H1 (cell line): ENCODE measurements around the gene CEACAM6.

Experiments
- EP300 ChIP-seq, 2 experiments: IDR thresholded peaks; 1 replicate in 1 of 2; 2 replicates in 1 of 2; pipeline ENCODE4 v1.6.1; 2011 to 2012; ENCODE audit warnings: low read depth in 2 of 2, low read length in 2 of 2, mild to moderate bottlenecking in 2 of 2, borderline replicate concordance in 1 of 2, inconsistent platforms in 1 of 2, moderate library complexity in 1 of 2
- EZH2 ChIP-seq: fragments of 200-600 bp; sonication (generic); IDR thresholded peaks from 2 replicates; pipeline ENCODE4 v1.7.1; 2012; ENCODE audit warnings: low read depth, mild to moderate bottlenecking, moderate library complexity, low read length, inconsistent platforms; ENCODE audit not compliant: severe bottlenecking
- GABPA ChIP-seq: IDR thresholded peaks from 2 replicates; pipeline ENCODE4 v1.6.1; 2011; ENCODE audit warnings: mild to moderate bottlenecking, low read length, moderate library complexity, borderline replicate concordance; ENCODE audit not compliant: insufficient read depth
- KDM1A ChIP-seq: fragments of 200-600, 300-600 bp; sonication (generic); IDR thresholded peaks from 2 replicates; pipeline ENCODE4 v1.7.1; 2016; ENCODE audit warnings: mild to moderate bottlenecking, low read length, borderline replicate concordance
- MAFK ChIP-seq: IDR thresholded peaks from 2 replicates; pipeline ENCODE4 v1.6.1; 2012; ENCODE audit warnings: low read depth, mild to moderate bottlenecking, improper control_type of control experiment, low read length
- POLR2A ChIP-seq, 2 experiments: IDR thresholded peaks; 1 replicate in 1 of 2; 2 replicates in 1 of 2; pipeline ENCODE4 v1.6.1; 2011; ENCODE audit warnings: low read depth in 2 of 2, low read length in 2 of 2, mild to moderate bottlenecking in 2 of 2; ENCODE audit errors: control extremely low read depth in 1 of 2
- POLR2AphosphoS5 ChIP-seq: IDR thresholded peaks from 2 replicates; pipeline ENCODE4 v1.6.1; 2011; ENCODE audit warnings: low read depth, low read length
- RXRA ChIP-seq: IDR thresholded peaks from 2 replicates; pipeline ENCODE4 v1.6.1; 2011; ENCODE audit warnings: low read depth, mild to moderate bottlenecking, low read length, moderate library complexity; ENCODE audit not compliant: insufficient read depth
- SP1 ChIP-seq: IDR thresholded peaks from 2 replicates; pipeline ENCODE4 v1.6.1; 2011; ENCODE audit warnings: low read depth, low read length
- SP4 ChIP-seq: IDR thresholded peaks from 2 replicates; pipeline ENCODE4 v1.6.1; 2012; ENCODE audit warnings: low read length, inconsistent platforms
- TCF12 ChIP-seq: IDR thresholded peaks from 2 replicates; pipeline ENCODE4 v1.6.1; 2011; ENCODE audit warnings: low read depth, mild to moderate bottlenecking, low read length
- TF ChIP-seq, protein P1 (sequence below), 3 experiments: IDR thresholded peaks; 1 replicate in 2 of 3; 2 replicates in 1 of 3; pipeline versions ENCODE4 v1.5.1 to v1.6.1; 2011; ENCODE audit warnings: low read length in 3 of 3, mild to moderate bottlenecking in 3 of 3, inconsistent platforms in 2 of 3, low read depth in 1 of 3, moderate library complexity in 1 of 3; ENCODE audit not compliant: insufficient read depth in 1 of 3; ENCODE audit errors: control extremely low read depth in 1 of 3

GRCh38 chr19:41720103-41720502, 35.2 kb upstream of the CEACAM6 start:
- TF ChIP-seq POLR2A (IDR thresholded peaks at IDR 0.05; ENCODE audit: control extremely low read depth in 1 of 2, low read depth in 2 of 2, low read length in 2 of 2) (no peak), EZH2 (no peak), SP4 (no peak), TCF12 (no peak), GABPA (no peak), EP300 (IDR thresholded peaks at IDR 0.05; ENCODE audit: borderline replicate concordance in 1 of 2, low read depth in 2 of 2, low read length in 2 of 2) (no peak), RXRA (no peak), SP1 (no peak), POLR2AphosphoS5 (no peak), KDM1A (no peak), MAFK (no peak)
- TF ChIP-seq, protein P1, sequence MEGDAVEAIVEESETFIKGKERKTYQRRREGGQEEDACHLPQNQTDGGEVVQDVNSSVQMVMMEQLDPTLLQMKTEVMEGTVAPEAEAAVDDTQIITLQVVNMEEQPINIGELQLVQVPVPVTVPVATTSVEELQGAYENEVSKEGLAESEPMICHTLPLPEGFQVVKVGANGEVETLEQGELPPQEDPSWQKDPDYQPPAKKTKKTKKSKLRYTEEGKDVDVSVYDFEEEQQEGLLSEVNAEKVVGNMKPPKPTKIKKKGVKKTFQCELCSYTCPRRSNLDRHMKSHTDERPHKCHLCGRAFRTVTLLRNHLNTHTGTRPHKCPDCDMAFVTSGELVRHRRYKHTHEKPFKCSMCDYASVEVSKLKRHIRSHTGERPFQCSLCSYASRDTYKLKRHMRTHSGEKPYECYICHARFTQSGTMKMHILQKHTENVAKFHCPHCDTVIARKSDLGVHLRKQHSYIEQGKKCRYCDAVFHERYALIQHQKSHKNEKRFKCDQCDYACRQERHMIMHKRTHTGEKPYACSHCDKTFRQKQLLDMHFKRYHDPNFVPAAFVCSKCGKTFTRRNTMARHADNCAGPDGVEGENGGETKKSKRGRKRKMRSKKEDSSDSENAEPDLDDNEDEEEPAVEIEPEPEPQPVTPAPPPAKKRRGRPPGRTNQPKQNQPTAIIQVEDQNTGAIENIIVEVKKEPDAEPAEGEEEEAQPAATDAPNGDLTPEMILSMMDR (IDR thresholded peaks at IDR 0.05; ENCODE audit: control extremely low read depth in 1 of 3, insufficient read depth in 1 of 3, low read depth in 1 of 3, low read length in 3 of 3) = no peak
